ENCODE data around the gene CTXND1.

GRCh38 chr15:80289528-80290495, 37.8 kb upstream of the CTXND1 start:
- no peak for TF ChIP-seq CTCF (IDR thresholded peaks at IDR 0.05; ENCODE audit: low read depth, low read length)
- no peak for TF ChIP-seq EZH2phosphoT487 (IDR thresholded peaks at IDR 0.05; ENCODE audit: low read depth)
